ENCODE data around the gene NDST1. TPM values are rescaled to one million over a fixed set of nuclear protein-coding genes. Genes with fewer than 3 reads are reported as not detected.

The NDST1 gene
- polyA plus RNA-seq, 1 of the 3 experiments (the other 2 are of a cell fraction): 29.2 TPM

DNA sequence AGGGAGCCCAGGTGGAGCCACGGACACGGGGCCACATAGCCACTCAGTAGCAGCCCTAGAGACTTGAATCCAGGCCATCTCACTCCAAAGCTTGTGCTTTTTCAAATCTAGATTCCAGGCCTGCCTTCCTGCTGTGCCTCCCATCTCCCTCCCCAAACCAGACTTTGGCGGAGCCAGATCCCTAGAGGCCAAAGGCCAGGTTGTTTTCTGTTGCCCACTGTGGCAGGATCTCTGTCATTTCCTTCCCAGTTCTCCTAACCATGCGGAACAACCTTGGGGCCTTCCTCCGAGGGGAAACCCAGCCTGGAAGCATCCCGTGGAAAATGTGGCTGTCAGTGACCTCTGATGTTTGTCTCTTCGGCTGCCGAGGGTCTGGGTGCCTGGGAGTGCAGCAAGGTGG, 42.0 kb upstream of the NDST1 start:
- Histone ChIP-seq H3K79me2 (ENCODE audit: insufficient read depth) (no peaks in the 10 kb centered on the region), H3K27ac (ENCODE audit: low read depth in 2 of 2, low read length in 1 of 2) (no peak overlapping the region), H3K4me3 (ENCODE audit: low read depth in 2 of 2, low read length in 1 of 2) (no peak overlapping the region), H3K36me3 (replicated peaks in 1 of 2; ENCODE audit: control insufficient read depth in 1 of 2, insufficient read depth in 2 of 2, low read length in 1 of 2) (no peaks in the 10 kb centered on the region), H3K4me1 (ENCODE audit: control insufficient read depth in 1 of 2, insufficient read depth in 2 of 2, low read depth in 1 of 2, low read length in 1 of 2) (peaks cover 4 to 23% of the 10 kb centered on the region in 2 experiments; a peak in 2 of 4 replicates), H2AFZ (ENCODE audit: low read depth) (no peak overlapping the region), H4K20me1 (ENCODE audit: insufficient read depth) (no peaks in the 10 kb centered on the region), H3F3A (replicated peaks; ENCODE audit: insufficient read depth) (peaks cover 20% of the 10 kb centered on the region), H3K9me2 (no peaks in the 10 kb centered on the region), H3K9me3 (no peaks in the 10 kb centered on the region), H3K9ac (no peak overlapping the region), H3K27me3 (ENCODE audit: insufficient read depth) (no peaks in the 10 kb centered on the region), H3K4me2 (no peak overlapping the region)
- POLR2A ChIA-PET: no interaction called here
- WGBS (ENCODE audit: low lambda C conversion rate): 87% methylated on average over 7 of the region's 8 CpGs
- TF ChIP-seq, protein P1, sequence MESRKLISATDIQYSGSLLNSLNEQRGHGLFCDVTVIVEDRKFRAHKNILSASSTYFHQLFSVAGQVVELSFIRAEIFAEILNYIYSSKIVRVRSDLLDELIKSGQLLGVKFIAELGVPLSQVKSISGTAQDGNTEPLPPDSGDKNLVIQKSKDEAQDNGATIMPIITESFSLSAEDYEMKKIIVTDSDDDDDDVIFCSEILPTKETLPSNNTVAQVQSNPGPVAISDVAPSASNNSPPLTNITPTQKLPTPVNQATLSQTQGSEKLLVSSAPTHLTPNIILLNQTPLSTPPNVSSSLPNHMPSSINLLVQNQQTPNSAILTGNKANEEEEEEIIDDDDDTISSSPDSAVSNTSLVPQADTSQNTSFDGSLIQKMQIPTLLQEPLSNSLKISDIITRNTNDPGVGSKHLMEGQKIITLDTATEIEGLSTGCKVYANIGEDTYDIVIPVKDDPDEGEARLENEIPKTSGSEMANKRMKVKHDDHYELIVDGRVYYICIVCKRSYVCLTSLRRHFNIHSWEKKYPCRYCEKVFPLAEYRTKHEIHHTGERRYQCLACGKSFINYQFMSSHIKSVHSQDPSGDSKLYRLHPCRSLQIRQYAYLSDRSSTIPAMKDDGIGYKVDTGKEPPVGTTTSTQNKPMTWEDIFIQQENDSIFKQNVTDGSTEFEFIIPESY (IDR thresholded peaks at IDR 0.05; ENCODE audit: borderline replicate concordance, low read depth): no peak
- TF ChIP-seq SIN3A (IDR thresholded peaks at IDR 0.05; ENCODE audit: borderline replicate concordance, low read depth, low read length) (no peak), FOXJ3 (CRISPR knock-in tag; IDR thresholded peaks at IDR 0.05) (no peak), SMC3 (IDR thresholded peaks at IDR 0.05; ENCODE audit: low read depth, low read length) (no peak), MEF2A (IDR thresholded peaks at IDR 0.05; ENCODE audit: borderline replicate concordance, low read depth) (no peak), NFIC (IDR thresholded peaks at IDR 0.05; ENCODE audit: borderline replicate concordance) (no peak), EP300 (IDR thresholded peaks at IDR 0.05; ENCODE audit: borderline replicate concordance in 1 of 2, low read depth in 1 of 2, low read length in 1 of 2) (no peak)
- TF ChIP-seq, protein P2, sequence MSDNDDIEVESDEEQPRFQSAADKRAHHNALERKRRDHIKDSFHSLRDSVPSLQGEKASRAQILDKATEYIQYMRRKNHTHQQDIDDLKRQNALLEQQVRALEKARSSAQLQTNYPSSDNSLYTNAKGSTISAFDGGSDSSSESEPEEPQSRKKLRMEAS (IDR thresholded peaks at IDR 0.05; ENCODE audit: low read depth): no peak
- TF ChIP-seq, protein P3, sequence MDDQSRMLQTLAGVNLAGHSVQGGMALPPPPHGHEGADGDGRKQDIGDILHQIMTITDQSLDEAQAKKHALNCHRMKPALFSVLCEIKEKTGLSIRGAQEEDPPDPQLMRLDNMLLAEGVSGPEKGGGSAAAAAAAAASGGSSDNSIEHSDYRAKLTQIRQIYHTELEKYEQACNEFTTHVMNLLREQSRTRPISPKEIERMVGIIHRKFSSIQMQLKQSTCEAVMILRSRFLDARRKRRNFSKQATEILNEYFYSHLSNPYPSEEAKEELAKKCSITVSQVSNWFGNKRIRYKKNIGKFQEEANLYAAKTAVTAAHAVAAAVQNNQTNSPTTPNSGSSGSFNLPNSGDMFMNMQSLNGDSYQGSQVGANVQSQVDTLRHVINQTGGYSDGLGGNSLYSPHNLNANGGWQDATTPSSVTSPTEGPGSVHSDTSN (IDR thresholded peaks at IDR 0.05): no peak
- no peak for DNase-seq
- CTCF ChIA-PET: interaction anchor here (1.1 to 2.1 kb wide), 2 partner anchors 19 to 91 kb away, joined by 4 to 5 read pairs; no protein-coding TSS in a partner anchor

DNA sequence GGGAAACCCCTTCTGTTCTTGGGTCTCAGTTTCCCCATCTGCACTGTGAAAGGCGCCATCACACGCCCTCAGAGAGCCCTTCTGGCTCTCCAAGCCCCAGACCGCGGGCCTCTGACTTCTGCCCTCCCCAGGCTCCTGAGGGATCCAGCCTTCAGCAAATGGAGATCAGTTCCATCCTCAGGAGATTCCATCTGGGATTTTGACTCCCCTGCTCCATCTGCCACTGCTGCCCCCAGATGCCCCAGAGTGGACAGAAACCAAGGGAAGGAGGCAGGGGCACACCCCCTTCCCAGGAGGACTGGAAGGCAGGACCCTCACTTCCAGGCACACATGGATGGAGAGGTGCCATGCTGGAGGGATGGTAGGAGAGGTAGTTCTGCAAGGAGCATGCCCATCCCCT, 39.7 kb upstream of the NDST1 start:
- Histone ChIP-seq H3K27ac (ENCODE audit: low read depth in 2 of 2, low read length in 1 of 2) (no peak overlapping the region), H3K4me1 (ENCODE audit: control insufficient read depth in 1 of 2, insufficient read depth in 2 of 2, low read depth in 1 of 2, low read length in 1 of 2) (peaks cover 0 to 30% of the 10 kb centered on the region in 2 experiments; a peak in 3 of 4 replicates)
- POLR2A ChIA-PET: no interaction called here

More for the DNA sequence above, 39.7 kb upstream of the NDST1 start:
- no peak overlapping the region for H3K4me3 ChIP-seq (ENCODE audit: low read depth in 2 of 2, low read length in 1 of 2)
- no peaks in the 10 kb centered on the region for H3K79me2 ChIP-seq (ENCODE audit: insufficient read depth)
- H3F3A ChIP-seq (replicated peaks; ENCODE audit: insufficient read depth): peaks cover 25% of the 10 kb centered on the region
- no peak overlapping the region for H2AFZ ChIP-seq (ENCODE audit: low read depth)
- no peaks in the 10 kb centered on the region for H3K9me3 ChIP-seq
- WGBS (ENCODE audit: low lambda C conversion rate): 96% methylated on average over 4 of the region's 4 CpGs
- CTCF ChIA-PET: interaction anchor here (1.0 kb wide), 1 partner anchor 77 kb away, joined by 3 read pairs; no protein-coding TSS in a partner anchor
- no peak overlapping the region for H3K9ac ChIP-seq
- H3K4me2 ChIP-seq: no peak overlapping the region
- no peaks in the 10 kb centered on the region for H3K9me2 ChIP-seq
- no peaks in the 10 kb centered on the region for H4K20me1 ChIP-seq (ENCODE audit: insufficient read depth)
- no peak for DNase-seq
- no peaks in the 10 kb centered on the region for H3K36me3 ChIP-seq (replicated peaks in 1 of 2; ENCODE audit: control insufficient read depth in 1 of 2, insufficient read depth in 2 of 2, low read length in 1 of 2)
- H3K27me3 ChIP-seq (ENCODE audit: insufficient read depth): no peaks in the 10 kb centered on the region
- TF ChIP-seq, protein P4, sequence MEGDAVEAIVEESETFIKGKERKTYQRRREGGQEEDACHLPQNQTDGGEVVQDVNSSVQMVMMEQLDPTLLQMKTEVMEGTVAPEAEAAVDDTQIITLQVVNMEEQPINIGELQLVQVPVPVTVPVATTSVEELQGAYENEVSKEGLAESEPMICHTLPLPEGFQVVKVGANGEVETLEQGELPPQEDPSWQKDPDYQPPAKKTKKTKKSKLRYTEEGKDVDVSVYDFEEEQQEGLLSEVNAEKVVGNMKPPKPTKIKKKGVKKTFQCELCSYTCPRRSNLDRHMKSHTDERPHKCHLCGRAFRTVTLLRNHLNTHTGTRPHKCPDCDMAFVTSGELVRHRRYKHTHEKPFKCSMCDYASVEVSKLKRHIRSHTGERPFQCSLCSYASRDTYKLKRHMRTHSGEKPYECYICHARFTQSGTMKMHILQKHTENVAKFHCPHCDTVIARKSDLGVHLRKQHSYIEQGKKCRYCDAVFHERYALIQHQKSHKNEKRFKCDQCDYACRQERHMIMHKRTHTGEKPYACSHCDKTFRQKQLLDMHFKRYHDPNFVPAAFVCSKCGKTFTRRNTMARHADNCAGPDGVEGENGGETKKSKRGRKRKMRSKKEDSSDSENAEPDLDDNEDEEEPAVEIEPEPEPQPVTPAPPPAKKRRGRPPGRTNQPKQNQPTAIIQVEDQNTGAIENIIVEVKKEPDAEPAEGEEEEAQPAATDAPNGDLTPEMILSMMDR (IDR thresholded peaks at IDR 0.05): no peak
- TF ChIP-seq, protein P1 (IDR thresholded peaks at IDR 0.05; ENCODE audit: borderline replicate concordance, low read depth): no peak
- TF ChIP-seq, protein P5, sequence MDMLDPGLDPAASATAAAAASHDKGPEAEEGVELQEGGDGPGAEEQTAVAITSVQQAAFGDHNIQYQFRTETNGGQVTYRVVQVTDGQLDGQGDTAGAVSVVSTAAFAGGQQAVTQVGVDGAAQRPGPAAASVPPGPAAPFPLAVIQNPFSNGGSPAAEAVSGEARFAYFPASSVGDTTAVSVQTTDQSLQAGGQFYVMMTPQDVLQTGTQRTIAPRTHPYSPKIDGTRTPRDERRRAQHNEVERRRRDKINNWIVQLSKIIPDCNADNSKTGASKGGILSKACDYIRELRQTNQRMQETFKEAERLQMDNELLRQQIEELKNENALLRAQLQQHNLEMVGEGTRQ (IDR thresholded peaks at IDR 0.05; ENCODE audit: borderline replicate concordance, low read depth, low read length): no peak
- TF ChIP-seq TEAD4 (IDR thresholded peaks at IDR 0.05; ENCODE audit: borderline replicate concordance, insufficient read depth): no peak
- TF ChIP-seq EZH2phosphoT487 (IDR thresholded peaks at IDR 0.05; ENCODE audit: borderline replicate concordance, low read depth): no peak
- TF ChIP-seq ELF1 (IDR thresholded peaks at IDR 0.05): no peak
- no peak for TF ChIP-seq SMC3 (IDR thresholded peaks at IDR 0.05; ENCODE audit: low read depth, low read length)
- TF ChIP-seq RFX5 (IDR thresholded peaks at IDR 0.05; ENCODE audit: low read length): no peak
